ENCODE measurements around the gene PLEKHA5. TPM values are rescaled to one million over a fixed set of nuclear protein-coding genes. Genes with fewer than 3 reads are reported as not detected.
"Not testable (repeated sequence)": the region's sequence is repeated elsewhere in the genome, so short reads cannot be mapped to it uniquely, and the experiment has no call there.

Gene PLEKHA5
- total RNA-seq, 1 donor from 2014 or later: 30.2 TPM

DNA sequence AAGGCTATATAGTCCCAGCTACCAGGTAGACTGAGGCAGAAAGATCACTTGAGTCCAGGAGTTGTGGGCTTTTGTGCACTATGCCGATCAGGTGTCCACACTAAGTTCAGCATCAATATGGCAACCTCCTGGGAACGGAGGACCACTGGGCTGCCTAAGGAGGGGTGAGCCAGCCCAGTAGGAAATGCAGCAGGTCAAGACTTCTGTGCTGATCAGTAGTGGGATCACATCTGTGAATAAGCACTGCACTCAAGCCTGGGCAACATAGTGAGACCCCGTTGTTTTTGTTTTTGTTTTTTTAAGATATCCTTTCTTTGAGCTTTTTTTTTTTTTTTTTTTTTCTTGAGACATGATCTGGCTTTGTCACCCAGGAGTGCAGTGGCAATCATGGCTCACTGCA, 174.0 kb downstream of the PLEKHA5 start:
- TF ChIP-seq, protein P1, sequence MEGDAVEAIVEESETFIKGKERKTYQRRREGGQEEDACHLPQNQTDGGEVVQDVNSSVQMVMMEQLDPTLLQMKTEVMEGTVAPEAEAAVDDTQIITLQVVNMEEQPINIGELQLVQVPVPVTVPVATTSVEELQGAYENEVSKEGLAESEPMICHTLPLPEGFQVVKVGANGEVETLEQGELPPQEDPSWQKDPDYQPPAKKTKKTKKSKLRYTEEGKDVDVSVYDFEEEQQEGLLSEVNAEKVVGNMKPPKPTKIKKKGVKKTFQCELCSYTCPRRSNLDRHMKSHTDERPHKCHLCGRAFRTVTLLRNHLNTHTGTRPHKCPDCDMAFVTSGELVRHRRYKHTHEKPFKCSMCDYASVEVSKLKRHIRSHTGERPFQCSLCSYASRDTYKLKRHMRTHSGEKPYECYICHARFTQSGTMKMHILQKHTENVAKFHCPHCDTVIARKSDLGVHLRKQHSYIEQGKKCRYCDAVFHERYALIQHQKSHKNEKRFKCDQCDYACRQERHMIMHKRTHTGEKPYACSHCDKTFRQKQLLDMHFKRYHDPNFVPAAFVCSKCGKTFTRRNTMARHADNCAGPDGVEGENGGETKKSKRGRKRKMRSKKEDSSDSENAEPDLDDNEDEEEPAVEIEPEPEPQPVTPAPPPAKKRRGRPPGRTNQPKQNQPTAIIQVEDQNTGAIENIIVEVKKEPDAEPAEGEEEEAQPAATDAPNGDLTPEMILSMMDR (IDR thresholded peaks at IDR 0.05; ENCODE audit: unreplicated experiment): no peak
- no peak overlapping the region for H3K4me3 Mint-ChIP-seq (ENCODE audit: unreplicated experiment)
- H3K9me3 Mint-ChIP-seq (ENCODE audit: unreplicated experiment): no peaks in the 10 kb centered on the region
- peaks cover 3% of the 10 kb centered on the region for H3K36me3 Mint-ChIP-seq (ENCODE audit: low read depth, unreplicated experiment)
- DNase-seq (ENCODE audit: low spot score): no peak
- no peaks in the 10 kb centered on the region for H3K4me1 Mint-ChIP-seq (ENCODE audit: unreplicated experiment)
- no peak overlapping the region for H3K27ac Mint-ChIP-seq (ENCODE audit: unreplicated experiment)
- H3K27me3 Mint-ChIP-seq (ENCODE audit: unreplicated experiment): peaks cover 2% of the 10 kb centered on the region

DNA sequence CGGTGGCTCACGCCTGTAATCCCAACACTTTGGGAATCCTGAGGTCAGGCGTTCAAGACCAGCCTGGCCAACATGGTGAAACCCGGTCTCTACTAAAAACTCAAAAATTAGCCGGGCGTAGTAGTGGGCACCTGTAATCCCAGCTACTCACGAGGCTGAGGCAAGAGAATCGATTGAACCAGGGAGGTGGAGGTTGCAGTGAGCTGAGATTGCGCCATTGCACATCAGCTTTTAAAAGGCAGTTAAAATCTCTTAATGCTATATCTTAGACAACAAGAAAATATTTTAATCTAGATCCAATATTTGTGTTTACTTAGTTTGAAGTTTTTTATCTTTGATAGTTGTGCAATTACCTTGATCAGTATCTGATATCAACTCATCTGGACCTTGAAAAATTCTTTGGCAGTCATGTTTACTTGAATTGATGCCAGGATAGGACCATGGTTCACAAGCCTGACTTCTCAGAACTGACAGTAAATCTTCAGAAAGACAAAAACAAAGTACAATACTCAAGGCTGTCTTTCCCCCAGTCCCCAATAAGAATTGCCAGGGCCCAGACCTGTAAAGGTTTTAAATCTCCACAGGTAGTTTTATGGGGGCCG, 174.7 kb downstream of the PLEKHA5 start:
- TF ChIP-seq, protein P1 (IDR thresholded peaks at IDR 0.05; ENCODE audit: unreplicated experiment): no peak
- H3K36me3 Mint-ChIP-seq (ENCODE audit: low read depth, unreplicated experiment): peaks cover 3% of the 10 kb centered on the region
- no peak for DNase-seq (ENCODE audit: low spot score)
- H3K4me3 Mint-ChIP-seq (ENCODE audit: unreplicated experiment): no peak overlapping the region
- H3K27me3 Mint-ChIP-seq (ENCODE audit: unreplicated experiment): peaks cover 2% of the 10 kb centered on the region
- H3K27ac Mint-ChIP-seq (ENCODE audit: unreplicated experiment): no peak overlapping the region
- H3K4me1 Mint-ChIP-seq (ENCODE audit: unreplicated experiment): no peaks in the 10 kb centered on the region
- no peaks in the 10 kb centered on the region for H3K9me3 Mint-ChIP-seq (ENCODE audit: unreplicated experiment)

DNA sequence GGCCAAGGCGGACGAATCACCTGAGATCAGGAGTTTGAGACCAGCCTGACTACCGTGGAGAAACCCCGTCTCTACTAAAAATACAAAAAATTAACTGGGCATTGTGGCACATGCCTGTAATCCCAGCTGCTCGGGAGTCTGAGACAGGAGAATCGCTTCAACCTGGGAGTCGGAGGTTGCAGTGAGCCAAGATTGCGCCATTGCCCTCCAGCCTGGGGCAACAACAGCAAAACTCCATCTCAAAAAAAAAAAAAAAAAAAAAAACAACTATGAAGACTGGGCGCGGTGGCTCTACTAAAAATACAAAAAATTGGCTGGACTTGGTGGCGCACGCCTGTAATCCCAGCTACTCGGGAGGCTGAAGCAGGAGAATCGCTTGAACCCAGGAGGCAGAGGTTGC, 176.1 kb downstream of the PLEKHA5 start:
- not testable (repeated sequence) for DNase-seq (ENCODE audit: low spot score); H3K36me3 Mint-ChIP-seq (ENCODE audit: low read depth, unreplicated experiment); H3K4me3 Mint-ChIP-seq (ENCODE audit: unreplicated experiment); H3K27me3 Mint-ChIP-seq (ENCODE audit: unreplicated experiment); H3K27ac Mint-ChIP-seq (ENCODE audit: unreplicated experiment); H3K9me3 Mint-ChIP-seq (ENCODE audit: unreplicated experiment); H3K4me1 Mint-ChIP-seq (ENCODE audit: unreplicated experiment)

DNA sequence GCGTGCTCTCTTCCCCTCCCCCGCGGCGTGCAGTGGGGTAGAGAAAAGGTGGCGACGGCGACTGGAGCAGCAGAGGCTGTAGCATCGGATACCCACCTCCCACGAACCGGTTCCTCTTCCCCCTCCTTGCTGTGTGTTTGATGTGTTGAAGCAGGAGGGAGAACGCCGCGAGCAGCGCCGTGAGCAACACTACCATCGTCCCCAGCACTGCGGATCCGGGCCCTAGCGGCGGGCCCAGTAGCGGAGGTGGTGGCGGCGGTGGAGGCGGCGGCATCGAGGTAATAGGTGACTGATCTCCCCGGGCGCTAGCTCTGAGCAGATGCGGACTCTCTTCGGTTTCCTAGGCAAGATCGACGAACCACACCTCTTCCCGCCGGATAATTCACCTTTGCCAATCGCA, 176.8 kb downstream of the PLEKHA5 start:
- DNase-seq (ENCODE audit: low spot score): no peak
- peaks cover 2% of the 10 kb centered on the region for H3K27me3 Mint-ChIP-seq (ENCODE audit: unreplicated experiment)
- no peak overlapping the region for H3K4me3 Mint-ChIP-seq (ENCODE audit: unreplicated experiment)
- peaks cover 3% of the 10 kb centered on the region for H3K36me3 Mint-ChIP-seq (ENCODE audit: low read depth, unreplicated experiment)
- TF ChIP-seq, protein P1 (IDR thresholded peaks at IDR 0.05; ENCODE audit: unreplicated experiment): no peak
- H3K27ac Mint-ChIP-seq (ENCODE audit: unreplicated experiment): no peak overlapping the region
- H3K9me3 Mint-ChIP-seq (ENCODE audit: unreplicated experiment): no peaks in the 10 kb centered on the region
- no peaks in the 10 kb centered on the region for H3K4me1 Mint-ChIP-seq (ENCODE audit: unreplicated experiment)

GRCh38 chr12:19307451-19307850, 177.9 kb downstream of the PLEKHA5 start:
- H3K27me3 Mint-ChIP-seq (ENCODE audit: unreplicated experiment): peaks cover 4% of the 10 kb centered on the region
- H3K27ac Mint-ChIP-seq (ENCODE audit: unreplicated experiment): no peak overlapping the region
- DNase-seq (ENCODE audit: low spot score): no peak
- H3K4me1 Mint-ChIP-seq (ENCODE audit: unreplicated experiment): no peaks in the 10 kb centered on the region
- no peak overlapping the region for H3K4me3 Mint-ChIP-seq (ENCODE audit: unreplicated experiment)
- no peaks in the 10 kb centered on the region for H3K9me3 Mint-ChIP-seq (ENCODE audit: unreplicated experiment)
- TF ChIP-seq, protein P1 (IDR thresholded peaks at IDR 0.05; ENCODE audit: unreplicated experiment): no peak
- H3K36me3 Mint-ChIP-seq (ENCODE audit: low read depth, unreplicated experiment): peaks cover 3% of the 10 kb centered on the region

Data from endothelial cell (in vitro differentiated cells).